H9 (cell line): ENCODE data around the gene ARRDC2. TPM values are rescaled to one million over a fixed set of nuclear protein-coding genes. Genes with fewer than 3 reads are reported as not detected.

ENCODE experiments used
- DNase-seq: peaks from one replicate; pipeline ENCODE4 v3.0.0-alpha.2; 2017
- H2AFZ ChIP-seq: one replicate; pipeline ENCODE4 v1.6.1; 2013; ENCODE audit warnings: mild to moderate bottlenecking, low read length, control low read depth, moderate library complexity
- H2AK5ac ChIP-seq: 2 replicates; pipeline ENCODE4 v1.6.1; 2013; ENCODE audit warnings: low read length, control low read depth, mixed read lengths; ENCODE audit not compliant: insufficient read length
- H2BK120ac ChIP-seq: one replicate; pipeline ENCODE4 v1.6.1; 2013; ENCODE audit warnings: low read depth, mild to moderate bottlenecking, low read length, control low read depth, inconsistent platforms; ENCODE audit not compliant: poor library complexity, severe bottlenecking
- H2BK12ac ChIP-seq: 2 replicates; pipeline ENCODE4 v1.6.1; 2013; ENCODE audit warnings: low read length, control low read depth, mixed read lengths, low read depth; ENCODE audit not compliant: insufficient read length
- H2BK15ac ChIP-seq: 2 replicates; pipeline ENCODE4 v1.6.1; 2013; ENCODE audit warnings: low read depth, low read length, control low read depth
- H2BK20ac ChIP-seq: one replicate; pipeline ENCODE4 v1.6.1; 2013; ENCODE audit warnings: low read depth, mild to moderate bottlenecking, low read length, control low read depth, inconsistent platforms; ENCODE audit not compliant: poor library complexity, severe bottlenecking
- H2BK5ac ChIP-seq: 2 replicates; pipeline ENCODE4 v1.6.1; 2013; ENCODE audit warnings: low read length, control low read depth, mixed read lengths; ENCODE audit not compliant: insufficient read length
- H3K14ac ChIP-seq: 2 replicates; pipeline ENCODE4 v1.6.1; 2013; ENCODE audit warnings: low read length, control low read depth; ENCODE audit not compliant: insufficient read depth
- H3K18ac ChIP-seq: 2 replicates; pipeline ENCODE4 v1.6.1; 2013; ENCODE audit warnings: low read depth, mild to moderate bottlenecking, mixed read lengths, low read length, control low read depth; ENCODE audit not compliant: insufficient read length
- H3K23ac ChIP-seq: 2 replicates; pipeline ENCODE4 v1.6.1; 2013; ENCODE audit warnings: low read length, control low read depth, mixed read lengths, low read depth; ENCODE audit not compliant: insufficient read length
- H3K23me2 ChIP-seq: 2 replicates; pipeline ENCODE4 v1.6.1; 2013; ENCODE audit warnings: low read depth, mild to moderate bottlenecking, mixed read lengths, low read length, control low read depth; ENCODE audit not compliant: insufficient read length, poor library complexity, severe bottlenecking
- H3K27ac ChIP-seq: 2 replicates; pipeline ENCODE4 v1.5.1; 2013; ENCODE audit warnings: low read length, control low read depth, mixed read lengths, low read depth; ENCODE audit not compliant: insufficient read length
- H3K27me3 ChIP-seq: 2 replicates; pipeline ENCODE4 v1.6.1; 2013; ENCODE audit warnings: low read length, control low read depth, inconsistent platforms; ENCODE audit not compliant: insufficient read depth
- H3K4ac ChIP-seq: 2 replicates; pipeline ENCODE4 v1.6.1; 2013; ENCODE audit warnings: low read depth, mild to moderate bottlenecking, control low read depth, inconsistent platforms, low read length, moderate library complexity
- H3K4me1 ChIP-seq: 2 replicates; pipeline ENCODE4 v1.6.1; 2013; ENCODE audit warnings: low read length, control low read depth, inconsistent platforms; ENCODE audit not compliant: insufficient read depth
- H3K4me2 ChIP-seq: 2 replicates; pipeline ENCODE4 v1.6.1; 2013; ENCODE audit warnings: low read length, control low read depth, mixed read lengths; ENCODE audit not compliant: insufficient read length, insufficient read depth
- H3K56ac ChIP-seq: 2 replicates; pipeline ENCODE4 v1.6.1; 2013; ENCODE audit warnings: low read depth, mild to moderate bottlenecking, mixed read lengths, low read length, control low read depth; ENCODE audit not compliant: insufficient read length
- H3K79me1 ChIP-seq: 2 replicates; pipeline ENCODE4 v1.6.1; 2013; ENCODE audit warnings: low read depth, mild to moderate bottlenecking, moderate library complexity, low read length, control low read depth, inconsistent platforms; ENCODE audit not compliant: insufficient read depth, poor library complexity, severe bottlenecking
- H3K79me2 ChIP-seq: 2 replicates; pipeline ENCODE4 v1.6.1; 2013; ENCODE audit warnings: low read length, control low read depth, inconsistent platforms; ENCODE audit not compliant: insufficient read depth
- H3K9ac ChIP-seq: 2 replicates; pipeline ENCODE4 v1.6.1; 2013; ENCODE audit warnings: low read length, control low read depth, mixed read lengths; ENCODE audit not compliant: insufficient read length; ENCODE audit errors: extremely low read depth
- H3K9me3 ChIP-seq: one replicate; pipeline ENCODE4 v1.6.1; 2013; ENCODE audit warnings: low read depth, low read length, inconsistent platforms; ENCODE audit not compliant: control insufficient read depth
- H3T11ph ChIP-seq: one replicate; pipeline ENCODE4 v1.6.1; 2013; ENCODE audit warnings: mild to moderate bottlenecking, low read length, control low read depth, inconsistent platforms
- H4K20me1 ChIP-seq: one replicate; pipeline ENCODE4 v1.6.1; 2013; ENCODE audit not compliant: control insufficient read depth, insufficient read length, insufficient read depth
- H4K5ac ChIP-seq: 2 replicates; pipeline ENCODE4 v1.6.1; 2013; ENCODE audit warnings: low read depth, mild to moderate bottlenecking, mixed read lengths, low read length, control low read depth; ENCODE audit not compliant: insufficient read length
- H4K8ac ChIP-seq: replicated peaks from 2 replicates; pipeline ENCODE4 v1.6.1; 2013; ENCODE audit warnings: low read length, control low read depth, mixed read lengths, low read depth; ENCODE audit not compliant: insufficient read length
- H4K91ac ChIP-seq: 2 replicates; pipeline ENCODE4 v1.6.1; 2013; ENCODE audit warnings: low read depth, mild to moderate bottlenecking, moderate library complexity, mixed read lengths, low read length, control low read depth; ENCODE audit not compliant: insufficient read length
- H3K27ac Mint-ChIP-seq, 3 experiments: 2 replicates in 2 of 3; 3 replicates in 1 of 3; pipeline ENCODE4 v1.8.0; 2020 to 2021; ENCODE audit warnings: mixed read lengths in 3 of 3, mild to moderate bottlenecking in 1 of 3, moderate library complexity in 1 of 3
- H3K27me3 Mint-ChIP-seq: 2 replicates; pipeline ENCODE4 v1.8.0; 2021; ENCODE audit warnings: low read depth, mild to moderate bottlenecking, moderate library complexity, mixed read lengths
- H3K36me3 Mint-ChIP-seq, 3 experiments: 2 replicates in 2 of 3; 3 replicates in 1 of 3; pipeline ENCODE4 v1.8.0; 2020 to 2021; ENCODE audit warnings: low read depth in 3 of 3, mixed read lengths in 3 of 3; ENCODE audit not compliant: insufficient read depth in 1 of 3
- H3K4me1 Mint-ChIP-seq, 2 experiments: 2 replicates each; pipeline ENCODE4 v1.8.0; 2020; ENCODE audit warnings: mixed read lengths in 2 of 2
- H3K4me3 Mint-ChIP-seq, 2 experiments: 2 replicates in 1 of 2; 3 replicates in 1 of 2; pipeline ENCODE4 v1.8.0; 2020 to 2021; ENCODE audit warnings: mild to moderate bottlenecking in 2 of 2, mixed read lengths in 2 of 2, moderate library complexity in 1 of 2
- H3K9me3 Mint-ChIP-seq, 2 experiments: 2 replicates in 1 of 2; 3 replicates in 1 of 2; pipeline ENCODE4 v1.8.0; 2020; ENCODE audit warnings: mild to moderate bottlenecking in 2 of 2, mixed read lengths in 2 of 2, moderate library complexity in 1 of 2
- WGBS: extraction: QIAGEN DNeasy Blood & Tissue Kit; methylation state at CpG from one replicate; pipeline ENCODE4 v1.1.7; 2013; ENCODE audit warnings: missing lambda C conversion rate, low lambda C conversion rate, mixed read lengths; ENCODE audit not compliant: insufficient read length; ENCODE audit errors: extremely low coverage; 5-methylcytosine and 5-hydroxymethylcytosine counted together
- total RNA-seq: library from RNA; stranded (reverse); gene quantifications from 2 replicates; pipeline ENCODE4 v1.2.1, GENCODE V29; 2021
- TF ChIP-seq, protein P1 (sequence below): fragments of 200-600 bp; sonication (generic); conservative IDR thresholded peaks from 3 replicates; pipeline ENCODE4 v1.8.0; 2021; ENCODE audit warnings: antibody characterized with exemption, mild to moderate bottlenecking

ARRDC2 gene
- total RNA-seq, 1 experiment from 2014 or later, result 10.5 TPM

DNA sequence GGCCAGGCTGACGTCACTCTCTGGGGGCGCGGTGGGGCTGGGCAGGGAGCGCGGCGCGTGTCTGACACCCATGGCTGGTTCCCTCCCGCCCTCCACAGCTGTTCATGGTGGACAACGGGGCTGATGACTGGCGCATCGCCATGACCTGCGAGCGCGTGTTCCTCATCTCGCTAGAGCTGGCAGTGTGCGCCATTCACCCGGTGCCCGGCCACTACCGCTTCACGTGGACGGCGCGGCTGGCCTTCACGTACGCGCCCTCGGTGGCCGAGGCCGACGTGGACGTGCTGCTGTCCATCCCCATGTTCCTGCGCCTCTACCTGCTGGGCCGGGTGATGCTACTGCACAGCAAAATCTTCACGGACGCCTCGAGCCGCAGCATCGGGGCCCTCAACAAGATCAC is 26.4 kb upstream of the ARRDC2 start:
- Histone ChIP-seq H3K9me3 (no peaks in the 10 kb centered on the region), H3K23ac (no peak overlapping the region), H2AK5ac (no peak overlapping the region), H3T11ph (no peak overlapping the region), H4K91ac (no peak overlapping the region), H3K79me2 (no peaks in the 10 kb centered on the region), H4K8ac (no peak overlapping the region), H3K4me1 (no peaks in the 10 kb centered on the region), H3K27me3 (no peaks in the 10 kb centered on the region), H3K79me1 (no peaks in the 10 kb centered on the region), H3K4me2 (no peak overlapping the region), H4K5ac (no peak overlapping the region), H3K9ac (no peak overlapping the region), H2BK12ac (no peak overlapping the region), H2AFZ (no peak overlapping the region), H2BK20ac (no peak overlapping the region), H2BK15ac (no peak overlapping the region), H3K56ac (no peak overlapping the region), H2BK5ac (no peak overlapping the region), H3K4ac (no peak overlapping the region), H3K23me2 (no peaks in the 10 kb centered on the region), H4K20me1 (no peaks in the 10 kb centered on the region), H3K27ac (no peak overlapping the region), H3K18ac (no peak overlapping the region), H3K14ac (no peak overlapping the region; the same call in 1 of the 2 replicates), H2BK120ac (no peak overlapping the region)
- no CpG with 5 or more reads among the region's 38 CpGs for WGBS
- peaks cover 0 to 34% (median 16%) of the 10 kb centered on the region in 3 experiments; a peak in 4 of 7 replicates for H3K36me3 Mint-ChIP-seq
- peaks cover 3 to 13% of the 10 kb centered on the region in 2 experiments for H3K4me1 Mint-ChIP-seq
- H3K27ac Mint-ChIP-seq, result no peak overlapping the region
- no peaks in the 10 kb centered on the region; the same call in 1 of the 2 replicates for H3K27me3 Mint-ChIP-seq
- TF ChIP-seq, protein P1, sequence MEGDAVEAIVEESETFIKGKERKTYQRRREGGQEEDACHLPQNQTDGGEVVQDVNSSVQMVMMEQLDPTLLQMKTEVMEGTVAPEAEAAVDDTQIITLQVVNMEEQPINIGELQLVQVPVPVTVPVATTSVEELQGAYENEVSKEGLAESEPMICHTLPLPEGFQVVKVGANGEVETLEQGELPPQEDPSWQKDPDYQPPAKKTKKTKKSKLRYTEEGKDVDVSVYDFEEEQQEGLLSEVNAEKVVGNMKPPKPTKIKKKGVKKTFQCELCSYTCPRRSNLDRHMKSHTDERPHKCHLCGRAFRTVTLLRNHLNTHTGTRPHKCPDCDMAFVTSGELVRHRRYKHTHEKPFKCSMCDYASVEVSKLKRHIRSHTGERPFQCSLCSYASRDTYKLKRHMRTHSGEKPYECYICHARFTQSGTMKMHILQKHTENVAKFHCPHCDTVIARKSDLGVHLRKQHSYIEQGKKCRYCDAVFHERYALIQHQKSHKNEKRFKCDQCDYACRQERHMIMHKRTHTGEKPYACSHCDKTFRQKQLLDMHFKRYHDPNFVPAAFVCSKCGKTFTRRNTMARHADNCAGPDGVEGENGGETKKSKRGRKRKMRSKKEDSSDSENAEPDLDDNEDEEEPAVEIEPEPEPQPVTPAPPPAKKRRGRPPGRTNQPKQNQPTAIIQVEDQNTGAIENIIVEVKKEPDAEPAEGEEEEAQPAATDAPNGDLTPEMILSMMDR, result no peak
- no peak overlapping the region for H3K4me3 Mint-ChIP-seq
- no peaks in the 10 kb centered on the region for H3K9me3 Mint-ChIP-seq
- no peak for DNase-seq
